Stimulated activated CD4-positive, alpha-beta T cell treated with anti-CD3 and anti-CD28 coated beads, Interleukin-12 subunit alpha, Interleukin-12 subunit beta, amount 100 ng/mL, for 48 hours (primary cell): ENCODE results near the gene DTX2.
"Not testable (repeated sequence)": the region's sequence is repeated elsewhere in the genome, so short reads cannot be mapped to it uniquely, and the experiment has no call there.

Source experiments
- DNase-seq, 3 donors: peaks; one replicate each; pipeline ENCODE4 v3.0.0-alpha.2; 2020; ENCODE audit warnings: low read depth in 2 of 3, low spot score in 1 of 3

DTX2 gene

GRCh38 chr7:76485822-76486610 lies 24.5 kb downstream of the DTX2 start:
- not testable (repeated sequence) for DNase-seq

DNA sequence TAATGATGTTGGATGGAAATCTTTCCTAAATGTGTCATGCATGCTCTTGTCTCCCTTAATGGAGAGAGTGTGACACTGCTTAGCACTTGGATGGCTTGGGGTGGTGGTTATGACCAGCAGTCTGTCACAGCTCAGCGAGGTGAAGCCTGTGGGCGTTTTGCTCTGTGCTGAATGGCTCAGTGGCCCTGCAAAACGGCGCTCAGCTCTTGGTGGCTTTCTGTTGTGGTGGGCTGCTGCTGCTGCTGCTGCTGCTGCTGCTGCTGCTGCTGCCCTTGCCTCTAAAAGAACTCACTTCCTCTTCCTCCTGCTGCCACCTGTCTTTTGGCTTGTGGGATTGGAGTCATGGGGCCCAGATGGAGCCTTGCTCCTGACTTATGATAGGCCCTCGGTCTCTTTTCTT lies 25.1 kb downstream of the DTX2 start:
- peak in 2 of 3 donors; percentile 10 to 18 for DNase-seq

- DNase-seq = not testable (repeated sequence)
These were observed 26.5 kb downstream of the DTX2 start for GRCh38 chr7:76487969-76488368.

- DNase-seq = not testable (repeated sequence)
These were observed 30.6 kb downstream of the DTX2 start for GRCh38 chr7:76492139-76492538.

DNA sequence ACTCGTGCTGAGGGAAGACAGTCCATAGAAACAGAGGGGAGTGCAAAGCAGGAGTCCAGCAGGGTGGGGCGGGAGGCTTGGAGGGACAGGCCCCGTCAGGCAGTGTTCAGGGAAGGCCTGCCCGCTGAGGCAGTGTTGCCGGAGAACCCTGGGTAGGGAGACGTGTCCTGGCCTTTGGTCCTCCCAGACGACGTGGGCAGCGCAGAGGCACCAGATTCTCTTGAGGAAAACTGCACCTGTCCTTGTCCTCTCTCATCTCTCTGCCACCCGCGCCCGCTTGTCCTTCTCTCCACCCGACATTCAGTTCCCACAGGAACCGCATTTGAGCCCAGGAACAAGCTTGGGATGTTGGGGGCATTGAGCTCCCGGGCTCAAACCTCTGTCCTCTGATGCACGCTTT lies 34.2 kb downstream of the DTX2 start:
- not testable (repeated sequence) for DNase-seq

GRCh38 chr7:76497918-76498582 lies 36.5 kb downstream of the DTX2 start:
- not testable (repeated sequence) for DNase-seq

- not testable (repeated sequence) for DNase-seq
These were observed 37.2 kb downstream of the DTX2 start for GRCh38 chr7:76498583-76499200.

GRCh38 chr7:76499201-76499923 lies 37.9 kb downstream of the DTX2 start:
- DNase-seq = not testable (repeated sequence)

- not testable (repeated sequence) for DNase-seq
These were observed 38.4 kb downstream of the DTX2 start for GRCh38 chr7:76499924-76500241.

GRCh38 chr7:76502224-76502623 lies 40.7 kb downstream of the DTX2 start:
- DNase-seq = not testable (repeated sequence)

GRCh38 chr7:76502836-76503235 lies 41.3 kb downstream of the DTX2 start:
- DNase-seq = not testable (repeated sequence)

GRCh38 chr7:76503244-76503643 lies 41.7 kb downstream of the DTX2 start:
- not testable (repeated sequence) for DNase-seq

GRCh38 chr7:76504351-76505167 lies 43.0 kb downstream of the DTX2 start:
- DNase-seq = not testable (repeated sequence)

DNA sequence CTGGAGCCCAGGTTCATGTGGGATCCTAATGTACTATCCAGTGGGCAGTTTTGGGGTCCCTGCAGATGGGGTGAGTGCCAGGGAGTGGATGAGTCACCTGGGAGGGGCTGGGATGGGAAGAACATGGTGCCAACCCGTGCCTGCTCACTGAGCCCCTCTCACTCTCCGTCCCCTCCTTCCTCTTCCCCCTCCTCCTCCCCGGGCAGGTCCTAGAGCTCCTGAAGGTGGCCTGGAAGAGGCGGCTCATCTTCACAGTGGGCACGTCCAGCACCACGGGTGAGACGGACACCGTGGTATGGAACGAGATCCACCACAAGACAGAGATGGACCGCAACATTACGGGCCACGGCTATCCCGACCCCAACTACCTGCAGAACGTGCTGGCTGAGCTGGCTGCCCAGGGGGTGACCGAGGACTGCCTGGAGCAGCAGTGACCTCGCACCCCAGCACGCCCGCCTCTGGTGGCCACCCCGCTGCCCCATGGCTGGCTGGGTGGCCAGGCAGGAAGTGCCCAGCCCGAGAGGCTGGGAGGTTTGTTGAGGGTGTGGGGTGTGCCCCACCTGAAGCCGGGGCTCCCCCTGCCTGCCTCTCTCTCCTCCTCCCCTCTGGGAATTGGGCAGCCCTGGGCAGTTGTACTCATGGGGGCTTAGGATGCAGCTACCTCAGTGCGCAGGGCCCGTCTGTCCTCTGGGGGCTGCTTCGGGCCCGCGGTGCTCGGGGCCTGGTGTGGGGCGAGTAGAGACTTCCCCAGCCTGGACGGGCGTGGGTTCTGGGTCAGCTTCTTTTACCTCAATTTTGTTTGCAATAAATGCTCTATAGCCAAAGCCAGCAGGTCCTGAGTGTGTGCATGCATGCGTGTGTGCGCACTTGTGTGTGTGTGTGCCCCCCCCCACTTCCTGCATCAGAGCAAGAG lies 43.9 kb downstream of the DTX2 start:
- DNase-seq = no peak

DNA sequence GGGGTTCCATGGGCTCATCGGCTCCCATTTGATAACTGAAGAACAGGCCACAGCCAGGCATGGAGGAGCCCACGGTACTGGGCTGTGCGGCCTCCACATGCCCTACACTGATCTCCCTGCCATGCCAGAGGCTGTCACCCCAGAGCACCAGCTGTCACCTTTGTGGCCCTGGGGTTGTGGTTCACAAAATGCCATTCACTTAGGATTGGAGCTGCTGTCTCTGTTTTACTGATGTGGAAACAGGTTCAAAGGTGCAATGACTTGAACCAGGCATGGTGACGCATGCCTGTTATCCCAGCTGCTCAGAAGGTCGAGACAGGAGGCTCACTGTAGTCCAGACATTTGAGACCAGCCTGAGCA lies 44.6 kb downstream of the DTX2 start:
- no peak for DNase-seq

GRCh38 chr7:76506643-76507042 lies 45.1 kb downstream of the DTX2 start:
- DNase-seq = not testable (repeated sequence)

- DNase-seq = no peak
These were observed 46.4 kb downstream of the DTX2 start for GRCh38 chr7:76507723-76508406.

DNA sequence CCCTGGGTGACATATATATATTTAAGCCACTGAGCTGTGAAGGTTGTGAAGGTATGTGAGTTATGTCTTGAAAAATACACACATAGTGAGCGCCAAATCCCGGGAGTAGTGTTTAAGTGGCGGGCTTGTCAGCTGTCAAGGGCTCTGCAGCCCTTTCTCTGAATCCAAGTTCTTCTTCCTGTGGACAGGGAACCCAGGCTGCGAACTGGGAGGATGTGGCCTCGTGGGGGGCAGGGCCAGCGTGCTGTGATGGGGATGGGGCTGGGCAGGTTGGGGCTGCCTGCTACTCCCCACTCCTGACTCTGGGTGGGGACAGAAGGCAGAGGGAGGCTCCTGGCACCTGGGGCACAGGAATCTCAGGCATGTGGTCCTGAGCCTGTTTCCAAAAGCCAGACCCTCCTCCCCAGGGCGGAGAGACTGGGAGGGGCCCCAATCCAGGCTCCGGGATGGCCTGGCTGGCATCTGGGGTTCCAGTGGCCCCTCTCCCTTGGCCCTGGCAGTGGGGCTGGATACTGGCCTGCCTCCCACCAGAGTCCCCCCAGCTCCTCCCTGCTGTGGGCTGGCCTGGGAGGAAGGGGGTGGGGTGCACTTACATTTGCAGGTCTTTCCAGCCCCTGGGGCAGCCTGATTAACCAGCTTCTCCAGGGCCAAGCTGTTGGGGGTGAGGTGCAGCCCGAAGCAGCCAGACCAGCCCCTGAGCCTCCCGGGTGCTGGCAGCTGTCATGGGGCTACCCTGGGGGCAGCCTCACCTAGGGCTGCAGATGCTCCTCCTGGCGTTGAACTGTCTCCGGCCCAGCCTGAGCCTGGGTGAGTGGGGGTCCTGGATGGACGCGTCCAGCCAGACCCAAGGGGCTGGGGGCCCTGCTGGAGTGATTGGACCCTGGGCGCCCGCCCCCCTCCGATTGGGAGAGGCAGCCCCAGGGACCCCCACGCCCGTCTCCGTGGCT lies 48.7 kb downstream of the DTX2 start, which contains the start of gene UPK3B:
Gene UPK3B, plus strand, starts transcription at position 622 of the 947 bp plus-strand sequence. Its CDS starts 101 bp downstream, at position 723.
- DNase-seq = no peak
